Prostate gland (tissue), 2 donors: ENCODE results near the gene DBX2. TPM values are rescaled to one million over a fixed set of nuclear protein-coding genes. Genes with fewer than 3 reads are reported as not detected.
"Not testable (repeated sequence)": the region's sequence is repeated elsewhere in the genome, so short reads cannot be mapped to it uniquely, and the experiment has no call there.

ENCODE experiments used
- DNase-seq: peaks from one replicate; pipeline ENCODE4 v3.0.0-alpha.2; 2019; ENCODE audit warnings: low spot score
- H3K27ac ChIP-seq, 2 donors: fragments of 200-600 bp; sonication (generic); 2 replicates each; pipeline ENCODE4 v1.5.1; 2017 to 2019
- H3K27me3 ChIP-seq: fragments of 200-600 bp; sonication (generic); replicated peaks from 2 replicates; pipeline ENCODE4 v1.5.1; 2019; ENCODE audit not compliant: insufficient read depth
- H3K36me3 ChIP-seq, 2 donors: fragments of 200-600 bp; sonication (generic); 1 replicate in 1 of 2; 2 replicates in 1 of 2; pipeline versions ENCODE4 v1.5.1 to v1.8.1; 2017 to 2019
- H3K4me1 ChIP-seq: fragments of 200-600 bp; sonication (generic); replicated peaks from 2 replicates; pipeline ENCODE4 v1.5.1; 2019
- H3K4me3 ChIP-seq, 2 donors: fragments of 200-600 bp; sonication (generic); 2 replicates each; pipeline ENCODE4 v1.5.1; 2017 to 2019
- H3K9me3 ChIP-seq: fragments of 200-600 bp; sonication (generic); 2 replicates; pipeline ENCODE4 v1.5.1; 2017
- CTCF ChIP-seq, 4 experiments: fragments of 200-600 bp in 2 of 4; fragments of 450-650 bp in 2 of 4; sonication (generic) in 2 of 4; IDR thresholded peaks; 1 replicate in 3 of 4; 2 replicates in 1 of 4; pipeline ENCODE4 v1.5.1; 2016 to 2019; ENCODE audit warnings: antibody characterized with exemption in 4 of 4, mild to moderate bottlenecking in 2 of 4, moderate library complexity in 2 of 4
- POLR2A ChIP-seq: fragments of 450-650 bp; IDR thresholded peaks from one replicate; pipeline ENCODE4 v1.6.1; 2016; ENCODE audit warnings: antibody characterized with exemption, mild to moderate bottlenecking
- POLR2AphosphoS5 ChIP-seq: sonication (generic); formaldehyde crosslinking; IDR thresholded peaks from one replicate; pipeline ENCODE4 v1.6.1; 2017; ENCODE audit warnings: antibody characterized with exemption
- WGBS: methylation state at CpG from one replicate; pipeline ENCODE4 v1.1.5; 2018; 5-methylcytosine and 5-hydroxymethylcytosine counted together
- intact Hi-C: fragments of 100-400 bp; cut with DNase I; formaldehyde crosslinking; loops from one replicate; pipeline ENCODE4 v1.14.2; 2022
- total RNA-seq, 2 donors: library from RNA; depleted of rRNA; stranded (reverse); fragments of >200 nt; gene quantifications; one replicate each; pipeline ENCODE4 v1.1.0, GENCODE V29; 2016

DBX2 gene
- total RNA-seq, 2 donors from 2014 or later, result 2.7 TPM; not detected in 1

- intact Hi-C loops, result no loop called here
- no peak overlapping the region for H3K4me3 ChIP-seq
- no peaks in the 10 kb centered on the region for H3K27me3 ChIP-seq
- WGBS, result 85% methylated on average over 1 of the region's 1 CpG
- H3K27ac ChIP-seq, result no peak overlapping the region
- H3K4me1 ChIP-seq, result no peaks in the 10 kb centered on the region
- H3K9me3 ChIP-seq, result no peaks in the 10 kb centered on the region
- no peak for DNase-seq
- TF ChIP-seq POLR2A (no peak), CTCF (IDR thresholded peaks at IDR 0.05) (no peak), POLR2AphosphoS5 (no peak)
- H3K36me3 ChIP-seq, result no peaks in the 10 kb centered on the region
These were observed 37.7 kb upstream of the DBX2 start for GRCh38 chr12:45088608-45089007.

- H3K9me3 ChIP-seq, DNase-seq, H3K27ac ChIP-seq, H3K4me3 ChIP-seq, H3K36me3 ChIP-seq, H3K27me3 ChIP-seq, H3K4me1 ChIP-seq, intact Hi-C loops: not testable (repeated sequence)
- WGBS, result 98% methylated on average over 3 of the region's 3 CpGs
These were observed 33.3 kb upstream of the DBX2 start for GRCh38 chr12:45084248-45084647.

- no peaks in the 10 kb centered on the region for H3K27me3 ChIP-seq
- DNase-seq, result no peak
- intact Hi-C loops, result no loop called here
- WGBS, result 53% methylated on average over 2 of the region's 2 CpGs
- H3K4me1 ChIP-seq, result no peaks in the 10 kb centered on the region
- H3K36me3 ChIP-seq, result no peaks in the 10 kb centered on the region
- H3K27ac ChIP-seq, result no peak overlapping the region
- no peak for TF ChIP-seq POLR2AphosphoS5
- no peak for TF ChIP-seq CTCF (IDR thresholded peaks at IDR 0.05)
- no peak for TF ChIP-seq POLR2A
- H3K4me3 ChIP-seq, result no peak overlapping the region
- no peaks in the 10 kb centered on the region for H3K9me3 ChIP-seq
These were observed 26.4 kb upstream of the DBX2 start for GRCh38 chr12:45077251-45077650.

- no peaks in the 10 kb centered on the region for H3K27me3 ChIP-seq
- intact Hi-C loops, result no loop called here
- H3K27ac ChIP-seq, result no peak overlapping the region
- H3K36me3 ChIP-seq, result no peaks in the 10 kb centered on the region
- H3K9me3 ChIP-seq, result no peaks in the 10 kb centered on the region
- DNase-seq, result no peak
- H3K4me3 ChIP-seq, result no peak overlapping the region
- WGBS, result 43% methylated on average over 3 of the region's 3 CpGs
- TF ChIP-seq POLR2A (no peak), POLR2AphosphoS5 (no peak), CTCF (IDR thresholded peaks at IDR 0.05) (no peak)
- no peaks in the 10 kb centered on the region for H3K4me1 ChIP-seq
These were observed 25.6 kb upstream of the DBX2 start for GRCh38 chr12:45076417-45077026.

- H3K9me3 ChIP-seq, result no peaks in the 10 kb centered on the region
- WGBS, result 56% methylated on average over 6 of the region's 6 CpGs
- intact Hi-C loops, result no loop called here
- H3K4me3 ChIP-seq, result no peak overlapping the region
- DNase-seq, result no peak
- no peaks in the 10 kb centered on the region for H3K27me3 ChIP-seq
- H3K27ac ChIP-seq, result no peak overlapping the region
- no peaks in the 10 kb centered on the region for H3K4me1 ChIP-seq
- TF ChIP-seq CTCF (IDR thresholded peaks at IDR 0.05) (no peak), POLR2A (no peak), POLR2AphosphoS5 (no peak)
- no peaks in the 10 kb centered on the region for H3K36me3 ChIP-seq
These were observed 24.8 kb upstream of the DBX2 start for GRCh38 chr12:45075587-45076282.
